ENCODE data around the gene RUVBL2. TPM values are rescaled to one million over a fixed set of nuclear protein-coding genes. Genes with fewer than 3 reads are reported as not detected.
"Not testable (repeated sequence)": the region's sequence is repeated elsewhere in the genome, so short reads cannot be mapped to it uniquely, and the experiment has no call there.

RUVBL2 gene
- total and polyA plus RNA-seq, 9 donors: 11.4 to 101 (median 53.4) TPM

DNA sequence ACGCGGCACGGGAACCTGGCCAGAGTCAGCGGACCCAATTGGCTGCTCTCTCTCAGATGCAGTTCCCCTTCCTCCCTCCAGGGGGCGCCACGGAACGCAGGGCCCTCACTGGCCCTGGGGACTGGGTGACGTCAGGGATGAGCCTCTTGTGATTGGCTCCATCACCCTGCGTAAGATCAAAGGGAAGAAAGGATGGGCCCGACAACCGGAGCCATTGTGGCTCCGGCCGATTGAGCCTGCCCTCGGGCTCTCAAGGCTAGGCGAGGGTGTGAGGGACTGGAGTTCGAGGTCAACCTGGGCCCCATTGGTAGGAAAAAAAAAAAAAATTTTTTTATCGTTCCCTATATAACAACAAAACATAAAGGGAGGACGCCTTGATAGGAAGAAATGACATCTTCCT is 43.1 kb downstream of the RUVBL2 start, which contains the start of gene CGB1:
TSS of gene CGB1 (minus strand) at position 81 of the 400 bp plus-strand sequence. CDS start 184 bp downstream, outside the sequence.
- H3K9me3 ChIP-seq; intact Hi-C loops (cut with DNase I); H3K4me3 ChIP-seq; H3K27ac ChIP-seq; DNase-seq; H3K4me1 ChIP-seq (ENCODE audit: insufficient read depth); H3K36me3 ChIP-seq; H3K27me3 ChIP-seq: not testable (repeated sequence)
- WGBS, 3 donors: 48 to 53% (median 49%) methylated on average over 18 of the region's 18 CpGs

DNA sequence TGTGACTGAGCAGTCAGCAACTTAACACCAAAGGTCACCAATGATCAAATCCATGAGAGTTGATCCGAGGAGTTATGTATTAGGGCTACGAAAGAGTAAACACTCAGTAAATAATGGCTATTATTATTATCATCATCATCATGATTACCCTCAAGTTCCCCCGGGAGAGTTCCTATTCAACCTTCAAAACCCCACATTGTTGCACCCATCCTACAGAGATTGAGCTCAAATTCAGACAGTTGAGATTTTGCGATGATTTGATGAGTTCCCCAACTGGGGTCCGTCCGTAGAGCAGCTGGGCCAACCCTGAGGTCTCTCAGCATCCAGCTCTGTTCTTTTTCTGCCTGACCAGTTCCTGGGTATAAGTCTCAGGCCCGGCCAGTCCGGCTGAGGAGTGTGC is 44.4 kb downstream of the RUVBL2 start:
- WGBS, 3 donors: 85 to 88% (median 85%) methylated on average over 7 to 8 of the region's 8 CpGs
- H3K36me3 ChIP-seq; H3K27me3 ChIP-seq; H3K4me1 ChIP-seq (ENCODE audit: insufficient read depth); DNase-seq; H3K4me3 ChIP-seq; H3K27ac ChIP-seq; H3K9me3 ChIP-seq; intact Hi-C loops (cut with DNase I): not testable (repeated sequence)

DNA sequence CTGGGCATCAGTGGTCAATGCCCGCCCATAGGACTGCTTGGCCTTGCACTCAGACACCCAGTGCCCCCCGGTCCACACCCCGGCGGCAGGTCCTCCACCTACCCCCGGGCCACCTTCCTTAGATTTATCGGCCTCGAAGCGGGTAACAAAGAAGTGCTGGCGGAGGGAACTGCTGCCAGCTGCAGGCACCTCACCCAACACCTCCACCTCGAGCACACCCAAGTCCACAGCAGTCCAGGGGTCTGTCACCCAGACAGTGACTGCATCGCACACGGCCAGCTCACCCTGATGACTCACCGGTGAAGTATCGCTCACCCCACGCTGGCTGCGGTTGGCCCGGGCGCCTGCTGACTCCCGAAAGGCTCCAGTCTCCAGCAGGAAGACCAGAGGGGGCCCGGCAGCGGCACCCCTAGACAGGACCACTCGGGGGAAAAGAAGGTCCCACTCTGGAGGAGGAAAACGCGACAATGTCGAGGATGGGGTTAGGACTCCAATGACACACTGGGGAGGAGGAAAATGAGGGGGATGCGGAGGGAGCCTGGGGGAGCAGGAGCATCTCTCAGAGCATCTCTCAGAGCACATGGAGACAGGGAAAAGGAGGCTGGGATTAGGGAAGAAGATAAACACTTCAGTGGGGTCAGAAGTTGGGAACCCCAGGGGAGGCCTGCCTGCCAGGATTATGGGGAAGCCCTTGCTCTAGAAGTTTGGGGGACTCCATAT is 45.0 kb downstream of the RUVBL2 start:
- WGBS, 3 donors: 83 to 89% (median 83%) methylated on average over 26 of the region's 26 CpGs
- not testable (repeated sequence) for H3K27ac ChIP-seq, H3K9me3 ChIP-seq

DNA sequence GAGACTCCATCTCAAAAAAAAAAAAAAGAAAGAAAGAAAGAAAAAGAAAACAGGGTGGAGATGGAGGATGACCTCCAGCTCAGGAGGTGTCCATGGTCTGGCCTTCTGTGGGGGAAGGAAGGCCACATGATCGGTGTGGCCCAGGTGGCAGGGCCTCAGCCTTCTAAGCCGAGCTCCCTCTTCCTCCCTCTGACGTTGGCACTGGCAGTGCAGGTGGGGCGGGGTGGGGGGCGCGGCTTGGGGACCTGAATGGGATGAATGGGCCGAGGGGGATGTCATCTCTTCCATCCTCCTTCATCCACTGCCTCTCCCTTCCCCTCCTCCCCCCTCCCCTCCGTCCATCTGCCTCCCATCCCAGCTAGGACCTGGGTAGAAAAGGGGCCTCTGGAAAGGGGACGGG is 46.0 kb downstream of the RUVBL2 start:
- H3K27me3 ChIP-seq; H3K9me3 ChIP-seq; H3K36me3 ChIP-seq; H3K4me1 ChIP-seq (ENCODE audit: insufficient read depth); H3K27ac ChIP-seq; intact Hi-C loops (cut with DNase I); H3K4me3 ChIP-seq; DNase-seq: not testable (repeated sequence)
- 55 to 69% (median 66%) methylated on average over 9 of the region's 9 CpGs for WGBS, 3 donors

More for the DNA sequence above, 45.0 kb downstream of the RUVBL2 start:
- intact Hi-C loops (cut with DNase I); H3K36me3 ChIP-seq; DNase-seq; H3K4me1 ChIP-seq (ENCODE audit: insufficient read depth); H3K4me3 ChIP-seq; H3K27me3 ChIP-seq: not testable (repeated sequence)

GRCh38 chr19:49042177-49042576 is 48.5 kb downstream of the RUVBL2 start:
- TF ChIP-seq EP300 (IDR thresholded peaks at IDR 0.05) (no peak), POLR2A (IDR thresholded peaks at IDR 0.05) (no peak)
- H3K27ac ChIP-seq: no peak overlapping the region
- no peak overlapping the region for H3K4me3 ChIP-seq
- intact Hi-C loops (cut with DNase I): no loop called here
- DNase-seq: no peak
- H3K27me3 ChIP-seq: no peaks in the 10 kb centered on the region
- 75 to 80% (median 79%) methylated on average over 13 to 17 of the region's 17 CpGs for WGBS, 3 donors
- H3K4me1 ChIP-seq (ENCODE audit: insufficient read depth): no peaks in the 10 kb centered on the region
- H3K36me3 ChIP-seq: no peaks in the 10 kb centered on the region
- H3K9me3 ChIP-seq: no peaks in the 10 kb centered on the region

DNA sequence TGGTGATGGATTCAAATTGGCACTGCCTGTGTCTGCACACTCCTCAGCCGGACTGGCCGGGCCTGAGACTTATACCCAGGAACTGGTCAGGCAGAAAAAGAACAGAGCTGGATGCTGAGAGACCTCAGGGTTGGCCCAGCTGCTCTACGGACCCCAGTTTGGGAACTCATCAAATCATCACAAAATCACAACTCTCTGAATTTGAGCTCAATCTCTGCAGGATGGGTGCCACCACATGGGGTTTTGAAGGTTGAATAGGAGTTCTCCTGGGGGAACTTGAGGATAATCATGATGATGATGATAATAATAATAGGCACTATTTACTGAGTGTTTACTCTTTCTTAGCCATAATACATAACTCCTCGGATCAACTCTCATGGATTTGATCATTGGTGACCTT is 49.0 kb downstream of the RUVBL2 start:
- DNase-seq; H3K36me3 ChIP-seq; intact Hi-C loops (cut with DNase I); H3K27ac ChIP-seq; H3K4me1 ChIP-seq (ENCODE audit: insufficient read depth); H3K9me3 ChIP-seq; H3K4me3 ChIP-seq; H3K27me3 ChIP-seq: not testable (repeated sequence)
- 63 to 87% (median 80%) methylated on average over 3 to 4 of the region's 4 CpGs for WGBS, 3 donors

DNA sequence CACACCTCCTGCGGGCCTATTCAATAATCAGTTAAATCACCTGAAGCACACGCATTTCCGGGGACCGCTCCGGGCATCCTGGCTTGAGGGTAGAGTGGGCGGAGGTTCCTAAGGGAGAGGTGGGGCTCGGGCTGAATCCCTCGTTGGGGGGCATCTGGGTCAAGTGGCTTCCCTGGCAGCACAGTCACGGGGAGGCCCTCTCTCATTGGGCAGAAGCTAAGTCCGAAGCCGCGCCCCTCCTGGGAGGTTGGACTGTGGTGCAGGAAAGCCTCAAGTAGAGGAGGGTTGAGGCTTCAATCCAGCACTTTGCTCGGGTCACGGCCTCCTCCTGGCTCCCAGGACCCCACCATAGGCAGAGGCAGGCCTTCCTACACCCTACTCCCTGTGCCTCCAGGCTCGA is 49.9 kb downstream of the RUVBL2 start, which contains the start of gene CGB5:
TSS of gene CGB5 (plus strand) at position 301 of the 400 bp plus-strand sequence. CDS start 362 bp downstream, outside the sequence.
- H3K4me1 ChIP-seq (ENCODE audit: insufficient read depth); DNase-seq; H3K27ac ChIP-seq; H3K27me3 ChIP-seq; H3K4me3 ChIP-seq; H3K36me3 ChIP-seq; H3K9me3 ChIP-seq; intact Hi-C loops (cut with DNase I): not testable (repeated sequence)
- WGBS, 3 donors: 66 to 71% (median 70%) methylated on average over 14 to 15 of the region's 15 CpGs

- DNase-seq; H3K36me3 ChIP-seq; H3K4me1 ChIP-seq (ENCODE audit: insufficient read depth); H3K27ac ChIP-seq; H3K4me3 ChIP-seq; intact Hi-C loops (cut with DNase I); H3K27me3 ChIP-seq; H3K9me3 ChIP-seq: not testable (repeated sequence)
- 59 to 72% (median 70%) methylated on average over 6 to 12 of the region's 12 CpGs for WGBS, 3 donors
Measured at GRCh38 chr19:49049011-49049410, 55.3 kb downstream of the RUVBL2 start, which contains the start of gene CGB8. TSS of gene CGB8 (minus strand) at chr19:49049111. CDS start at chr19:49048739, 372 bp downstream.

GRCh38 chr19:49049834-49050233 is 56.1 kb downstream of the RUVBL2 start:
- H3K9me3 ChIP-seq; H3K4me3 ChIP-seq; H3K27ac ChIP-seq; H3K27me3 ChIP-seq; H3K4me1 ChIP-seq (ENCODE audit: insufficient read depth); H3K36me3 ChIP-seq; intact Hi-C loops (cut with DNase I); DNase-seq: not testable (repeated sequence)
- WGBS, 3 donors: 69 to 83% (median 71%) methylated on average over 3 of the region's 4 CpGs

GRCh38 chr19:49050376-49051033 is 56.8 kb downstream of the RUVBL2 start:
- H3K27ac ChIP-seq; DNase-seq; H3K4me3 ChIP-seq; intact Hi-C loops (cut with DNase I); H3K36me3 ChIP-seq; H3K4me1 ChIP-seq (ENCODE audit: insufficient read depth); H3K27me3 ChIP-seq; H3K9me3 ChIP-seq: not testable (repeated sequence)
- 71 to 78% (median 76%) methylated on average over 24 of the region's 24 CpGs for WGBS, 3 donors
